SK-N-DZ (cell line): ENCODE results near the gene ADARB2.
"Not testable (repeated sequence)": the region's sequence is repeated elsewhere in the genome, so short reads cannot be mapped to it uniquely, and the experiment has no call there.

ENCODE experiments used
- DNase-seq: peaks from one replicate; pipeline ENCODE4 v3.0.0-alpha.2; 2015; ENCODE audit warnings: low spot score

The ADARB2 gene

DNA sequence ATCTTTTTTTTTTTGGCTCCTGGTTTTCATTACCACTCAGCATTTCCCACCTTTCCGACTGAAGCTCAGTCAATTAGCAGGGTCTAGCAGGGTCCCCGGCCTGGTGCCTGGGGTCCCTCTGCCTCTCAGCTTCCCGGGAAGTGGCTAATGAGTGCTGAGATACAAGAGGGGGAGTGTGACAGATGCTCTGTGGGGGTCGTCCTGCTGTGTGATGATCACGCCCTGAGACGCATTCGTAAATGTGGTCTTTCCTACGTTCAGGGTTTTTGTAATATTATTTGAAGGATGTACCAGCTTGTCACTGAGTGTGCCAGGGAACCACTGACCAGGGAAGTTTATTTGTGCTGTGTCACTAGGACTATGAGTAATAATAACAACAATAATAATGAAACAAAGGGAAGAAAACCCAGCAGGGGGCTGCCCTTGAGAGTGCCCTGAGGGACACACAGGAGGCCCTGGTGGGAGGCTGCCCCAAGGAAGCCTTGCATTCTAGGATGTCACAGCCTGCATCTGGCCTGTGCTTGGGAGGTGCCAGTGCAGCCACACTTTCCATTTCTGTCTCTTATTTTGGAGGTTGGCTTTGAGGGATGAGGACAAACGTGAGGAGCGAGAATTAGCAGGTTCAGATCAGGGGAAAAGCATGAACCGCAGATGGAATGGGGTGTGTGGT is 337.8 kb downstream of the ADARB2 start:
- DNase-seq = no peak

DNA sequence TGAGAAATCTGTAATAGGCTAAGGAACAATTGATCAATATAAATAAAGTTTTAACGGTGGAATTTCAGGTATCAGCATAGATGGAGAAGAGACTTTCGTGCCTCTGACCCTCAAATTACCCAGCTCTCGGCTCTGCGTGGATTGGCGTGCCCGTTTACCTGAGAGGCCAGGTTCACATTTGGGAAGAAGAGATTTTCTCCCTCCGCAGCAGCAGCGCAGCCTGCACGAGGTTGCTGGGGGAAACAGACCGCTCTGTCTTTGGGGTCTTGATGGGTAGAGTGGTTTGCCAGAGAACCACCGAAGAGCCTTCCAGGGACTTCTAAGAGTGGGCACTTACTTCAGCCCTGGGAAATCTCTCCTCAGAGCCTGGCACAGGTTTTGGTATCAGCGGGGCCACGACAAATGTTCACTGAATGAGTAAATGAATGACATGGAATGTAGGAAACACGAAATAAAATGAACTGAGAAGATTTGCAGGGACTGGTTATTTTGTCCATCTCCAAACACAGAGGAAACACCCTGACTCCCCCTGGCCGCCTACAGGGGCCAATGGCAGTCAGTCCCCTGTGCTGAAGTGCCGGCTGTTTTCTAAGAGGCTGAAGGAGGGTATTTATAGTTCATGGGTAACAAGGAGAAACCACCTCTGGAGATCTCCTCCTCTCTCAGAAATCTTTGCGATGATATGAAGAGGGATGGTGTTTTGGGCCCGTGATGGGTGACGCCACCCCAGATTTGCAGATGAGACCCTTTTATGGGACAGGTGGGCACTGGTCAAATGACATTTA is 338.5 kb downstream of the ADARB2 start:
- DNase-seq = no peak

DNA sequence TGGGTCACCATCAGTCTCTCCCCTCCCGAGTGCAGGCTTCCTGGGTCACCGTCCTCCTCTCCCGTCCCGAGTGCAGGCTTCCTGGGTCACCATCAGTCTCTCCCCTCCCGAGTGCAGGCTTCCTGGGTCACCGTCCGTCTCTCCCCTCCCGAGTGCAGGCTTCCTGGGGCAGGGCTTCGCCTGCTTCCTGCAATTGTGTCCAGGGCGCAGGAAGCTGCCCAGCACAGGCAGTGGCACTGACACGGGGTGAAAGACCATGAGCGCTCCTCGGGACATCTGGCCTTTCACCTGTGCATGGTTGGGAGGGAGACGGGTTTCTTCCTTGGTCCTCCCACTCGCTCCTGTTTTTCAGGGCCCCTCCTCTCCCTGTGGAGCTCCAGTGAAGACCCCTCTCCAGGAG is 339.2 kb downstream of the ADARB2 start:
- not testable (repeated sequence) for DNase-seq

DNA sequence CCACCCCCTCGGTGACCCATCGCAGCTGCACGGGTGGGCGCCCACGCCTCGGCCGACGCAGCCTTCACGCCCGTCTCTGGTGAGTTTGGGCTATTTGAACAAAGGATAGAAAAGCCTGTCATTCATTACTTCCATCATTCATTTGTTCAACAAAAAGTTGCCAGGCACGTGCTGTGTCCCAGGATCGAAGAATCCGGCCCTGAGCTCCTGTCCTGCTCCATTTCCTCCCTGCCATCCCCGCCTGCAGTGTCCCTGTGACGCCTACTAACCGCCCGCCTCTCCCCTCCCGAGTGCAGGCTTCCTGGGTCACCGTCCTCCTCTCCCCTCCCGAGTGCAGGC is 341.1 kb downstream of the ADARB2 start:
- DNase-seq = no peak

GRCh38 chr10:1395481-1396296 is 341.6 kb downstream of the ADARB2 start:
- no peak for DNase-seq

- no peak for DNase-seq
Observed at GRCh38 chr10:1395025-1395480, 342.3 kb downstream of the ADARB2 start.

DNA sequence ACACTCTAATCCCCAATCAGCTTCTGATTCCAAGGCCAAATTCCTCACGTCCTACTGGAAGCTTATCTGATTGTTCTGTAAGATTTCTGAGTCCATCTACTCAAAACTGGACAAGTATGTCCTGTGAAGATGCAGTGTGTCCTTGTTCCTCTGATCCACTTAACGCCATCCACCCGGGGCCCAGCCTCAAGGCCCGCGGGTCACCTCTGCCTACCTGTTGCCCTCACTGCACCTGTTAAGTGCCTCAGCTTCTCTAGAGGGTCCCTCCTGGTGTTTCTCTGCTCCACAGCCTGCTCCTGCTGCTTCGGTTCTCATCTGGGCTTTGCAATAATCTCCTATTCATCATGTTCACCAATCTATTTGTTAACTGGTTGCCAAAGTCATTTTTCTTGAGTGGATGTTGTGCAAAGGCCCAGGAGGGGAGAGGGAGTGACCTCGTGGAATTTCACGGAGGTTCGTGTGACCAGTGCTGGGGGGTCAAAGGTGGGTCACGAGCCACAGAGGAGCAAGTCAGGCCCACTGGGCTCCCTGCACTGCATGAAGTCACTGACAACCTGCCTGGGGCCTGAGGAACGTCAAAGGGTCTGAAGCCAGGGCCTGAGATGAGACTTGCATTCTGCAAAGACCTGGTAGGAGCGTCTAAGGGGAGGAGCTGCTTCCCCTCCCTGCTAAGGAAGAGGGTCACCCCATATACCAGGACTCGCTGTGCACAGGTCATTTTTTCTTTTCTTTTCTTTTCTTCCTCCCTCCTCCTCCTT is 343.0 kb downstream of the ADARB2 start:
- no peak for DNase-seq

- DNase-seq = no peak
Observed at GRCh38 chr10:1393481-1393880, 343.8 kb downstream of the ADARB2 start.

- no peak for DNase-seq
Observed at GRCh38 chr10:1392127-1392526, 345.2 kb downstream of the ADARB2 start.

- DNase-seq = no peak
Observed at GRCh38 chr10:1390200-1390599, 347.1 kb downstream of the ADARB2 start.

- DNase-seq = no peak
Observed at GRCh38 chr10:1384026-1384425, 353.3 kb downstream of the ADARB2 start.

- DNase-seq = no peak
Observed at GRCh38 chr10:1382711-1383110, 354.6 kb downstream of the ADARB2 start.

DNA sequence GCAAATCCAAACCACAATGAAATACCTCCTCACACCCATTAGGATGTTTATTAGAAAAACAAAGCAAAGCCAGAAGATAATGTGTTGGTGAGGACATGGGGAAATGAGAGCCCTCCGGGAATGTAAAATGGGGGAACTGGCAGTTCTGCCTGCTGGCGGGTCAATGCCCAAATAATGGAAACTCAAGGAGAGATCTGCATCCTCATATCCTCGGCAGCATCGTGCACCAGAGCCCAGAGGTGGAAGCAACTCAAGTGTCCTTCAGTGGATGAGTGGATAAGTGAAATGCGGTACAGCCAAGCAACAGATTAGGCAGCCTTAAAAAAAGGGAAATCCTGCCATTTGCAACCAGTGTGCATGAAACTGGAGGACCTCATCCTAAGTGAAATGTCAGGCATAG is 356.0 kb downstream of the ADARB2 start:
- no peak for DNase-seq

DNA sequence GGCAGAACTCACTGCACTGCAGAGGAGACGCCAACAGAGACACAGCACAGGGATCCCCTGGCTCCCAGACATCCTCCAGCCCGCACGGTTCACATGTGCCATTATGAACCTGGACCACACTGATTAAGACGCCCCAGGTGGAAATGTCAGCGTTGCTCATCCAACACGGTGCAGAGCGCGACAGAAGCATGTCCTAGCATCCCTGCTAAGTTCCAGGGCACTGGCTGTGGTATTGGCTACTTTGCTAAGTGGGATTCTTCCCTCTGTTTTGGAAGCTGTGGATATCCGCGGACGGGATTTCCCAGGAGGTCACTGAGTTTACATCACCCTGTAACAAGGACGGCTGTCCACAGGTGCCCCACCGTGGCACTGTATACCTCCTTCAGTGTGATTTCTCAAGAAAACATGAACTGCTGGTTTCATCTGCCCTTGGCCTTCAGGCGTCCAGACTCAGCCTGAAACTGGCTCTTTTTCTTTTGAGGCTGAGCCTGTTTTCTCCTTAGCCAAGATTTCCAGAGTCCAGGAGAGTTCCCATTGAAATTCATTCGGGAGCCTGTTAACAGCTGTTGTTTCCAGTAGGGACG is 357.1 kb downstream of the ADARB2 start:
- no peak for DNase-seq

GRCh38 chr10:1379601-1380000 is 357.7 kb downstream of the ADARB2 start:
- DNase-seq = no peak

DNA sequence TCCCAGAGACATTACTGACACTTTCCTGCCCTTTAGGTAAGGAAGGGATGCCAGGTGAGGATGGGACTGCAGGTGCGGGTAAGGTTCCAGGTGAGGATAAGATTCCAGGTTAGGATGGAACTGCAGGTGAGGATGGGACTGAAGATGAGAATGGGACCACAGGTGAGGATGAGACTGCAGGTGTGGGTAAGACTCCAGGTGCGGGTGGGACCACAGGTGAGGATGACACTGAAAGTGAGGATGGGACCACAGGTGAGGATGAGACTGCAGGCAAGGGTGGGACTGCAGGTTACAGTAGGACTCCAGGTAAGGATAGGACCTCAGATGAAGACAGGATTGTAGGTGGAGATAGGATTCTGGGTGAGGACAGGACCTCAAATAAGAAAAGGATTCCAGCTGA is 358.9 kb downstream of the ADARB2 start:
- DNase-seq = no peak

- DNase-seq = no peak
Observed at GRCh38 chr10:1377740-1378397, 359.5 kb downstream of the ADARB2 start.

- no peak for DNase-seq
Observed at GRCh38 chr10:1377231-1377630, 360.1 kb downstream of the ADARB2 start.

- no peak for DNase-seq
Observed at GRCh38 chr10:1376384-1376945, 360.9 kb downstream of the ADARB2 start.
